Epithelial cell of umbilical artery (primary cell): ENCODE data around the gene TMEM185B. TPM values are rescaled to one million over a fixed set of nuclear protein-coding genes. Genes with fewer than 3 reads are reported as not detected.

Experiments
- total RNA-seq: library from RNA; depleted of rRNA; stranded (reverse); fragments of >200 nt; gene quantifications from 2 replicates; pipeline ENCODE4 v1.2.3, GENCODE V29; 2014

The TMEM185B gene
- total RNA-seq, result 18.8 and 26.1 TPM in 2 replicates

GRCh38 chr2:120223034-120223912 lies at the start of gene TMEM185B:
Gene TMEM185B (minus strand): TSS chr2:120223400. CDS start chr2:120222976, 424 bp downstream.

GRCh38 chr2:120252225-120253020 lies 29.2 kb upstream of the TMEM185B start, which contains the start of gene RALB:
Gene RALB (plus strand): TSS chr2:120252852. CDS start chr2:120278665, 25,813 bp downstream.

Other genes with a start within 250 kb of the TMEM185B start
- gene EPB41L5, start 210.3 kb downstream of the TMEM185B start, total RNA-seq, result 17.9 and 21.3 TPM in 2 replicates
- gene RALB, start 29.5 kb upstream of the TMEM185B start, total RNA-seq, result 225 and 284 TPM in 2 replicates
- gene INHBB, start 122.7 kb upstream of the TMEM185B start, total RNA-seq, result under 0.01 TPM in 1 of 2 replicates, not detected in the other